H1 (cell line): ENCODE results near the gene BCAS1. TPM values are rescaled to one million over a fixed set of nuclear protein-coding genes. Genes with fewer than 3 reads are reported as not detected.

ENCODE experiments used
- CTCF ChIA-PET: fragments of 300-600 bp; sonication (Branson Sonifier 250); formaldehyde crosslinking; loops from one replicate; lab custom pipeline; 2021; ENCODE audit not compliant: partially characterized antibody; lab: Charles Lee
- POLR2A ChIA-PET: fragments of 300-600 bp; sonication (Branson Sonifier 250); formaldehyde crosslinking; loops from one replicate; lab custom pipeline; 2021; ENCODE audit warnings: inconsistent platforms; ENCODE audit not compliant: partially characterized antibody; lab: Charles Lee
- DNase-seq, 2 experiments: peaks; one replicate each; pipeline versions ENCODE4 v3.0.0 to v3.0.0-alpha.2; 2010 to 2022; ENCODE audit warnings: low spot score in 2 of 2, low read depth in 1 of 2, mixed read lengths in 1 of 2
- FAIRE-seq: peaks from 2 replicates; lab custom pipeline; 2011; peaks lifted over from hg19 to GRCh38; lab: Jason Lieb, UNC
- H2AFZ ChIP-seq: 2 replicates; pipeline ENCODE4 v1.8.1; 2012; ENCODE audit warnings: low read length, inconsistent platforms
- H2AK5ac ChIP-seq: 2 replicates; pipeline ENCODE4 v1.6.1; 2013; ENCODE audit warnings: low read depth, low read length
- H2BK120ac ChIP-seq: replicated peaks from 2 replicates; pipeline ENCODE3; 2013; ENCODE audit warnings: low read depth, low read length, inconsistent platforms
- H2BK12ac ChIP-seq: 2 replicates; pipeline ENCODE4 v1.6.1; 2013; ENCODE audit warnings: low read depth, low read length
- H2BK15ac ChIP-seq: 2 replicates; pipeline ENCODE4 v1.6.1; 2013; ENCODE audit warnings: low read length
- H2BK20ac ChIP-seq: 2 replicates; pipeline ENCODE4 v1.6.1; 2013; ENCODE audit warnings: low read length
- H2BK5ac ChIP-seq: 2 replicates; pipeline ENCODE4 v1.6.1; 2013; ENCODE audit warnings: low read depth, low read length
- H3K14ac ChIP-seq: 2 replicates; pipeline ENCODE4 v1.6.1; 2013; ENCODE audit warnings: inconsistent platforms; ENCODE audit not compliant: insufficient read length
- H3K18ac ChIP-seq: 2 replicates; pipeline ENCODE4 v1.6.1; 2013; ENCODE audit warnings: low read length; ENCODE audit errors: extremely low read depth
- H3K23ac ChIP-seq: 2 replicates; pipeline ENCODE4 v1.6.1; 2013; ENCODE audit warnings: inconsistent platforms; ENCODE audit not compliant: insufficient read length
- H3K23me2 ChIP-seq: 2 replicates; pipeline ENCODE4 v1.6.1; 2013; ENCODE audit warnings: low read depth, low read length
- H3K27ac ChIP-seq: 2 replicates; pipeline ENCODE4 v1.6.1; 2011; ENCODE audit warnings: low read depth, low read length, inconsistent platforms
- H3K27me3 ChIP-seq, 4 experiments: replicated peaks in 1 of 4; 1 replicate in 1 of 4; 2 replicates in 3 of 4; pipeline versions ENCODE4 v1.6.1 to v1.8.1; 2011 to 2013; ENCODE audit warnings: low read length in 3 of 4, mild to moderate bottlenecking in 3 of 4, inconsistent platforms in 2 of 4, mixed read lengths in 2 of 4, moderate library complexity in 1 of 4; ENCODE audit not compliant: control insufficient read depth in 3 of 4, insufficient read depth in 3 of 4; ENCODE audit errors: extremely low read depth in 1 of 4
- H3K36me3 ChIP-seq, 4 experiments: 2 replicates each; pipeline versions ENCODE4 v1.6.1 to v1.8.1; 2011 to 2013; ENCODE audit warnings: mild to moderate bottlenecking in 4 of 4, low read length in 3 of 4, moderate library complexity in 2 of 4, control low read depth in 1 of 4, inconsistent platforms in 1 of 4; ENCODE audit not compliant: insufficient read depth in 4 of 4, control insufficient read depth in 2 of 4
- H3K4ac ChIP-seq: replicated peaks from 2 replicates; pipeline ENCODE3; 2013; ENCODE audit warnings: low read length, low read depth, mixed read lengths, inconsistent platforms; ENCODE audit not compliant: insufficient read length
- H3K4me1 ChIP-seq, 4 experiments: replicated peaks in 1 of 4; 1 replicate in 1 of 4; 2 replicates in 3 of 4; pipeline versions ENCODE4 v1.6.1 to v1.8.1; 2011 to 2013; ENCODE audit warnings: low read length in 3 of 4, inconsistent platforms in 2 of 4, mixed read lengths in 1 of 4; ENCODE audit not compliant: insufficient read depth in 4 of 4, control insufficient read depth in 3 of 4
- H3K4me2 ChIP-seq, 2 experiments: 2 replicates each; pipeline versions ENCODE4 v1.6.1 to v1.8.1; 2011 to 2013; ENCODE audit warnings: low read depth in 2 of 2, low read length in 2 of 2, control low read depth in 1 of 2, inconsistent platforms in 1 of 2, mild to moderate bottlenecking in 1 of 2; ENCODE audit not compliant: insufficient read depth in 1 of 2
- H3K4me3 ChIP-seq, 4 experiments: fragments of 200-600, 300-600 bp in 1 of 4; sonication (generic), shearing (Covaris generic), sonication (Bioruptor Twin) in 1 of 4; 2 replicates each; pipeline versions ENCODE4 v1.5.1 to v1.8.1; 2011 to 2016; ENCODE audit warnings: low read length in 4 of 4, low read depth in 3 of 4, control low read depth in 2 of 4, inconsistent platforms in 2 of 4, mild to moderate bottlenecking in 2 of 4, mixed read lengths in 1 of 4, moderate library complexity in 1 of 4; ENCODE audit not compliant: insufficient read depth in 2 of 4; ENCODE audit errors: extremely low read depth in 1 of 4
- H3K56ac ChIP-seq: replicated peaks from 2 replicates; pipeline ENCODE3; 2013; ENCODE audit warnings: low read depth, mild to moderate bottlenecking, mixed read lengths, low read length, inconsistent platforms; ENCODE audit not compliant: insufficient read length
- H3K79me1 ChIP-seq: 2 replicates; pipeline ENCODE4 v1.6.1; 2013; ENCODE audit warnings: low read depth, low read length, control low read depth
- H3K79me2 ChIP-seq, 2 experiments: 2 replicates each; pipeline versions ENCODE4 v1.6.1 to v1.8.1; 2012 to 2013; ENCODE audit warnings: low read length in 2 of 2, mild to moderate bottlenecking in 2 of 2, inconsistent platforms in 1 of 2; ENCODE audit not compliant: insufficient read depth in 2 of 2, control insufficient read depth in 1 of 2
- H3K9ac ChIP-seq, 4 experiments: replicated peaks in 1 of 4; 1 replicate in 1 of 4; 2 replicates in 3 of 4; pipeline versions ENCODE4 v1.6.1 to v1.8.1; 2011 to 2013; ENCODE audit warnings: low read depth in 3 of 4, low read length in 3 of 4, control low read depth in 2 of 4, mild to moderate bottlenecking in 2 of 4, moderate library complexity in 2 of 4, inconsistent platforms in 1 of 4; ENCODE audit errors: extremely low read depth in 1 of 4
- H3K9me3 ChIP-seq, 2 experiments: 2 replicates each; pipeline versions ENCODE4 v1.6.1 to v1.8.1; 2012 to 2013; ENCODE audit warnings: mild to moderate bottlenecking in 2 of 2, moderate library complexity in 2 of 2, control low read depth in 1 of 2, inconsistent platforms in 1 of 2, low read depth in 1 of 2, low read length in 1 of 2, mixed read lengths in 1 of 2; ENCODE audit not compliant: insufficient read depth in 2 of 2
- H4K20me1 ChIP-seq, 2 experiments: replicated peaks in 1 of 2; 2 replicates each; pipeline versions ENCODE3 to v1.8.1; 2011 to 2013; ENCODE audit warnings: inconsistent platforms in 2 of 2, low read length in 2 of 2, mild to moderate bottlenecking in 1 of 2; ENCODE audit not compliant: insufficient read depth in 2 of 2, control insufficient read depth in 1 of 2
- H4K5ac ChIP-seq: 2 replicates; pipeline ENCODE4 v1.6.1; 2013; ENCODE audit warnings: low read length, low read depth, mixed read lengths, inconsistent platforms; ENCODE audit not compliant: insufficient read length
- H4K8ac ChIP-seq: 2 replicates; pipeline ENCODE4 v1.8.0; 2013; ENCODE audit warnings: mild to moderate bottlenecking, moderate library complexity, low read length, inconsistent platforms; ENCODE audit not compliant: insufficient read depth; ENCODE audit errors: extremely low read depth
- H4K91ac ChIP-seq: replicated peaks from 2 replicates; pipeline ENCODE3; 2013; ENCODE audit warnings: low read length, mixed read lengths, inconsistent platforms; ENCODE audit not compliant: insufficient read length
- RAD21 ChIP-seq, 2 experiments: IDR thresholded peaks in 1 of 2; conservative IDR thresholded peaks in 1 of 2; 2 replicates each; pipeline ENCODE4 v1.6.1; 2011; ENCODE audit warnings: low read depth in 2 of 2, low read length in 2 of 2, improper control_type of control experiment in 1 of 2, inconsistent platforms in 1 of 2, mild to moderate bottlenecking in 1 of 2, moderate library complexity in 1 of 2
- WGBS, 2 experiments: shearing (Covaris generic) in 1 of 2; methylation state at CpG; one replicate each; pipeline versions ENCODE4 v1.1.6 to v1.1.7; 2013 to 2015; ENCODE audit warnings: low lambda C conversion rate in 2 of 2, mixed read lengths in 2 of 2, inconsistent platforms in 1 of 2, low coverage in 1 of 2, missing lambda C conversion rate in 1 of 2; ENCODE audit not compliant: insufficient replicate concordance in 2 of 2, insufficient coverage in 1 of 2, insufficient read length in 1 of 2; ENCODE audit errors: extremely low coverage in 1 of 2, missing lambda C conversion rate in 1 of 2; 5-methylcytosine and 5-hydroxymethylcytosine counted together
- polyA plus RNA-seq, 7 experiments: library from polyadenylated mRNA; depleted of rRNA in 3 of 7; stranded (reverse) in 5 of 7; unstranded in 2 of 7; fragments of >200 nt in 5 of 7; fragments of 200-250 nt in 2 of 7; gene quantifications; 1 replicate in 5 of 7; 2 replicates in 1 of 7; 4 replicates in 1 of 7; pipeline versions ENCODE4 v1.2.1 to v1.2.3, GENCODE V29; 2011 to 2013; ENCODE audit warnings: missing spikeins in 2 of 7, mixed read lengths in 2 of 7
- total RNA-seq: library from RNA; stranded (reverse); fragmentation: NEBNext Ultra II Directional; extraction: Animal tissue kit (Norgen Biotek cat#: 25700); gene quantifications from 2 replicates; pipeline ENCODE4 v1.2.1, GENCODE V29; 2021

The BCAS1 gene
- total and polyA plus RNA-seq, 2 of the 8 experiments (the other 6 are each of a cell fraction or from before 2014, with no cell fraction given) = 0.06 to 0.19 TPM

GRCh38 chr20:54107181-54107580 lies 36.8 kb upstream of the BCAS1 start:
- Histone ChIP-seq H2BK5ac (no peak overlapping the region), H4K91ac (no peak overlapping the region), H3K79me1 (no peaks in the 10 kb centered on the region), H3K4me3 (no peak overlapping the region), H3K14ac (no peak overlapping the region), H3K36me3 (no peaks in the 10 kb centered on the region), H2AK5ac (no peak overlapping the region), H2AFZ (no peak overlapping the region), H3K23me2 (no peaks in the 10 kb centered on the region; the same call in 1 of the 2 replicates), H3K4ac (no peak overlapping the region), H3K4me2 (no peak overlapping the region), H4K20me1 (no peaks in the 10 kb centered on the region), H4K5ac (no peak overlapping the region), H3K79me2 (no peaks in the 10 kb centered on the region), H2BK120ac (no peak overlapping the region), H3K56ac (no peak overlapping the region), H4K8ac (no peak overlapping the region), H2BK15ac (no peak overlapping the region), H3K27ac (no peak overlapping the region), H2BK12ac (no peak overlapping the region), H3K9me3 (no peaks in the 10 kb centered on the region), H3K4me1 (no peaks in the 10 kb centered on the region), H3K27me3 (peaks cover 0 to 1% (median 0%) of the 10 kb centered on the region in 4 experiments; a peak in 1 of 7 replicates), H3K9ac (no peak overlapping the region), H3K18ac (no peak overlapping the region), H3K23ac (no peak overlapping the region), H2BK20ac (no peak overlapping the region)
- ChIA-PET POLR2A (no interaction called here), CTCF (interaction anchor here (1.0 to 19.2 kb wide), 6 partner anchors 9 to 561 kb away, joined by 3 to 591 read pairs (median 4); partner anchors contain the start of gene PFDN4)
- no peak for DNase-seq
- 77% methylated on average over 2 of the region's 2 CpGs; no CpG with 5 or more reads in 1 of the 2 experiments for WGBS, 2 experiments
- FAIRE-seq = no peak
- TF ChIP-seq RAD21 (IDR thresholded peaks at IDR 0.05 in 1 of 2, conservative IDR thresholded peaks at IDR 0.05 in 1 of 2; ENCODE audit: low read depth in 2 of 2, low read length in 2 of 2) = no peak
